A549 (cell line): ENCODE measurements around the gene TNFAIP2. TPM values are rescaled to one million over a fixed set of nuclear protein-coding genes. Genes with fewer than 3 reads are reported as not detected.

Experiments
- ATAC-seq, 2 experiments: fragments of 200-7000 bp in 1 of 2; fragments of >200 bp in 1 of 2; cut with Nextera tagmentation in 1 of 2; cut with Tn5 transposase in 1 of 2; 3 replicates each; pipeline versions ENCODE4 v1.8.0 to v1.9.1; 2018 to 2020; ENCODE audit warnings: mild to moderate bottlenecking in 1 of 2, moderate library complexity in 1 of 2
- CTCF ChIA-PET: fragments of 300-600 bp; sonication (Branson Sonifier 250); formaldehyde crosslinking; extraction: SDS; loops from one replicate; lab custom pipeline; 2021; ENCODE audit warnings: antibody characterized with exemption, inconsistent platforms; lab: Yijun Ruan, JAX
- POLR2A ChIA-PET: fragments of 350-600 bp; formaldehyde crosslinking; extraction: SDS; loops from one replicate; lab custom pipeline; 2021; ENCODE audit warnings: antibody characterized with exemption, inconsistent platforms; lab: Yijun Ruan, JAX
- DNase-seq, 2 experiments: peaks; one replicate each; pipeline versions ENCODE4 v3.0.0 to v3.0.0-alpha.2; 2011 to 2016; ENCODE audit warnings: low read depth in 1 of 2, low spot score in 1 of 2
- FAIRE-seq: peaks from 2 replicates; lab custom pipeline; 2011; peaks lifted over from hg19 to GRCh38; lab: Jason Lieb, UNC
- H3K27ac ChIP-seq, 2 experiments: fragments of >200 bp; sonication (Bioruptor Twin); formaldehyde crosslinking; 3 replicates each; pipeline ENCODE4 v1.5.1; 2016 to 2017
- H3K4me1 ChIP-seq: fragments of >200 bp; sonication (Bioruptor Twin); formaldehyde crosslinking; 3 replicates; pipeline ENCODE4 v1.6.1; 2016
- H3K4me2 ChIP-seq: fragments of >200 bp; sonication (Bioruptor Twin); formaldehyde crosslinking; 3 replicates; pipeline ENCODE4 v1.6.1; 2016
- H3K4me3 ChIP-seq: fragments of >200 bp; sonication (Bioruptor Twin); formaldehyde crosslinking; 3 replicates; pipeline ENCODE4 v1.5.1; 2016
- H3K9me3 ChIP-seq: fragments of >200 bp; sonication (Bioruptor Twin); formaldehyde crosslinking; 3 replicates; pipeline ENCODE4 v1.6.1; 2016
- CBX8 ChIP-seq: fragments of 200-600 bp; sonication (generic); IDR thresholded peaks from 2 replicates; pipeline ENCODE4 v1.6.1; 2016
- CEBPB ChIP-seq, 2 experiments: fragments of >200 bp in 1 of 2; sonication (Bioruptor Twin) in 1 of 2; formaldehyde crosslinking in 1 of 2; IDR thresholded peaks; 2 replicates each; pipeline ENCODE4 v1.6.1; 2012 to 2016
- FOSL2 ChIP-seq, 2 experiments: fragments of 450-650 bp in 1 of 2; fragments of >200 bp in 1 of 2; sonication (Bioruptor Twin) in 1 of 2; formaldehyde crosslinking; IDR thresholded peaks; 2 replicates each; pipeline versions ENCODE4 v1.5.0 to v1.6.1; 2016 to 2020; ENCODE audit warnings: mild to moderate bottlenecking in 1 of 2, moderate library complexity in 1 of 2
- FOXS1 ChIP-seq: fragments of 250-450 bp; sonication (Bioruptor Pico); IDR thresholded peaks from 2 replicates; pipeline ENCODE4 v1.5.0; 2020; ENCODE audit warnings: mild to moderate bottlenecking, moderate library complexity
- GATA3 ChIP-seq: IDR thresholded peaks from 2 replicates; pipeline ENCODE4 v1.6.1; 2012; ENCODE audit warnings: borderline replicate concordance
- HEYL ChIP-seq: fragments of 250-450 bp; sonication (Bioruptor Pico); IDR thresholded peaks from 2 replicates; pipeline ENCODE4 v1.8.0; 2021; ENCODE audit warnings: mild to moderate bottlenecking, moderate library complexity
- JUNB ChIP-seq: fragments of >200 bp; sonication (Bioruptor Twin); formaldehyde crosslinking; IDR thresholded peaks from 2 replicates; pipeline ENCODE4 v1.6.1; 2016
- KDM1A ChIP-seq: fragments of 200-600 bp; sonication (generic); IDR thresholded peaks from 2 replicates; pipeline ENCODE4 v1.6.1; 2016; ENCODE audit warnings: low read depth, mild to moderate bottlenecking
- MAFK ChIP-seq: fragments of 450-650 bp; IDR thresholded peaks from 2 replicates; pipeline ENCODE4 v1.6.1; 2014; ENCODE audit not compliant: partially characterized antibody
- MAZ ChIP-seq: fragments of 150-350 bp; IDR thresholded peaks from 2 replicates; pipeline ENCODE4 v1.6.1; 2014; ENCODE audit warnings: antibody characterized with exemption, low read depth, low read length, borderline replicate concordance
- NFE2L2 ChIP-seq: fragments of 150-350 bp; conservative IDR thresholded peaks from 2 replicates; pipeline ENCODE4 v1.6.1; 2014; ENCODE audit warnings: low read length
- POLR2A ChIP-seq: IDR thresholded peaks from 2 replicates; pipeline ENCODE4 v1.6.1; 2012; ENCODE audit warnings: mild to moderate bottlenecking, low read length
- RFX5 ChIP-seq: fragments of 450-650 bp; IDR thresholded peaks from 2 replicates; pipeline ENCODE4 v1.7.1; 2014; ENCODE audit warnings: antibody characterized with exemption, mild to moderate bottlenecking, moderate library complexity
- SREBF2 ChIP-seq: fragments of 450-650 bp; IDR thresholded peaks from 2 replicates; pipeline ENCODE4 v1.6.1; 2014; ENCODE audit warnings: mild to moderate bottlenecking, moderate library complexity
- TP53 ChIP-seq: fragments of 250-450 bp; sonication (Bioruptor Pico); IDR thresholded peaks from 2 replicates; pipeline ENCODE4 v1.5.0; 2021; ENCODE audit warnings: mild to moderate bottlenecking, moderate library complexity
- ZFP36 ChIP-seq: fragments of 450-650 bp; IDR thresholded peaks from 2 replicates; pipeline ENCODE4 v1.6.1; 2014; ENCODE audit warnings: borderline replicate concordance; ENCODE audit not compliant: partially characterized antibody
- ZSCAN20 ChIP-seq: fragments of 250-450 bp; sonication (Bioruptor Pico); IDR thresholded peaks from 2 replicates; pipeline ENCODE4 v1.8.0; 2022; ENCODE audit warnings: mild to moderate bottlenecking, moderate library complexity
- WGBS: methylation state at CpG from one replicate; pipeline ENCODE4 v1.1.6; 2017; ENCODE audit errors: missing lambda C conversion rate; 5-methylcytosine and 5-hydroxymethylcytosine counted together
- polyA plus RNA-seq, 4 experiments: library from polyadenylated mRNA; depleted of rRNA in 3 of 4; stranded (reverse); fragments of >200 nt; fragmentation: RNase III in 1 of 4; extraction: RNeasy Plus Mini Kit Qiagen cat#74134 plus additional on column Dnase treatment in 1 of 4; gene quantifications; 2 replicates in 3 of 4; 3 replicates in 1 of 4; pipeline ENCODE4 v1.2.3, GENCODE V29; 2011 to 2017
- TF ChIP-seq, protein P1 (sequence below): fragments of >200 bp; sonication (Bioruptor Twin); formaldehyde crosslinking; IDR thresholded peaks from 3 replicates; pipeline ENCODE4 v1.5.1; 2016
- TF ChIP-seq, protein P2 (sequence below): fragments of 250-450 bp; sonication (Bioruptor Pico); IDR thresholded peaks from 2 replicates; pipeline ENCODE4 v1.5.0; 2020; ENCODE audit warnings: low read depth, mild to moderate bottlenecking, moderate library complexity
- TF ChIP-seq, protein P3 (sequence below): IDR thresholded peaks from 2 replicates; pipeline ENCODE4 v1.6.1; 2012
- TF ChIP-seq, protein P4 (sequence below): fragments of 250-450 bp; sonication (Bioruptor Pico); IDR thresholded peaks from 2 replicates; pipeline ENCODE4 v1.5.0; 2021; ENCODE audit warnings: mild to moderate bottlenecking, moderate library complexity, borderline replicate concordance

Gene TNFAIP2
- polyA plus RNA-seq, 2 of the 4 experiments (the other 2 are of a cell fraction), result 222 to 254 TPM

DNA sequence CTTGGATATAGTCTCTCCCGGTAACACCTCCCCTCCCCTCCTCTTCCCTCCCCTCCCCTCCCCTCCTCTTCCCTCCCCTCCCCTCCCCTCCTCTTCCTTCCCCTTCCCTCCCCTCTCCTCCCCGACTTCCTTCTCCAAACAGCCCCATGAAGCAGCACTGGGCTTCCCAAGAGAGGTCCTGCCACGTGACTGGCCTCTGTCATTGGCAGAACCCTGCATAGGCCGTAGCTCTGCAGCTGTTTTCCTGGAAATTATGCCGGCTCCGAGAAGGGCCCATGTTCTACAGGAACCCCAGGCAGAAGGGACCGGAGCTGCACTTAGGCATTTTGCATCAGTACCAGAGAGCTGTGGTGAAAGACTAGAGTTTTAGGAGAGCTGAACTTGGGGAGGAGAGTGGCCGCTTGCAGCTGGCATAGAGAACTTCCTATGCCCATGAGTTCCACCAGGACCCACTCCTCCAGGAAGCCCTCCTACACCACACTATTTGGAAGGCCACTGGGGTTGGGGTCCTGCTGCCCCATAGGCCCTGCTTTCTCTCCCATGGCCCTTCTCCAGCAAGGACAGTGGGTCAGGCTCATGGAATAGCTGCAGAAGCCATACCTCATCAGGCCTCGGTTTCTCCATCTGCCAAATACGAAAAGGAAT is 5.1 kb upstream of the TNFAIP2 start:
- no peaks in the 10 kb centered on the region for H3K9me3 ChIP-seq
- H3K27ac ChIP-seq, result peak overlapping the region; percentile 69 to 98; a peak in 5 of 6 replicates
- DNase-seq (no peak), ATAC-seq (no peak), FAIRE-seq (no peak)
- H3K4me2 ChIP-seq, result peak overlapping the region; percentile 22; the same call in 2 of the 3 replicates
- ChIA-PET POLR2A (interaction anchor here (0.6 to 1.4 kb wide), 2 partner anchors 8 to 21 kb away, joined by 3 read pairs; no protein-coding TSS in a partner anchor), CTCF (interaction anchor here (0.9 to 7.8 kb wide), 6 partner anchors 8 to 174 kb away, joined by 3 to 120 read pairs (median 5); no protein-coding TSS in a partner anchor)
- H3K4me1 ChIP-seq, result peaks cover 84% of the 10 kb centered on the region
- no peak overlapping the region for H3K4me3 ChIP-seq
- 50% methylated on average over 9 of the region's 10 CpGs for WGBS
- no peak for TF ChIP-seq CEBPB (IDR thresholded peaks at IDR 0.05)
- no peak for TF ChIP-seq FOXS1 (CRISPR knock-in tag)
- TF ChIP-seq, protein P1, sequence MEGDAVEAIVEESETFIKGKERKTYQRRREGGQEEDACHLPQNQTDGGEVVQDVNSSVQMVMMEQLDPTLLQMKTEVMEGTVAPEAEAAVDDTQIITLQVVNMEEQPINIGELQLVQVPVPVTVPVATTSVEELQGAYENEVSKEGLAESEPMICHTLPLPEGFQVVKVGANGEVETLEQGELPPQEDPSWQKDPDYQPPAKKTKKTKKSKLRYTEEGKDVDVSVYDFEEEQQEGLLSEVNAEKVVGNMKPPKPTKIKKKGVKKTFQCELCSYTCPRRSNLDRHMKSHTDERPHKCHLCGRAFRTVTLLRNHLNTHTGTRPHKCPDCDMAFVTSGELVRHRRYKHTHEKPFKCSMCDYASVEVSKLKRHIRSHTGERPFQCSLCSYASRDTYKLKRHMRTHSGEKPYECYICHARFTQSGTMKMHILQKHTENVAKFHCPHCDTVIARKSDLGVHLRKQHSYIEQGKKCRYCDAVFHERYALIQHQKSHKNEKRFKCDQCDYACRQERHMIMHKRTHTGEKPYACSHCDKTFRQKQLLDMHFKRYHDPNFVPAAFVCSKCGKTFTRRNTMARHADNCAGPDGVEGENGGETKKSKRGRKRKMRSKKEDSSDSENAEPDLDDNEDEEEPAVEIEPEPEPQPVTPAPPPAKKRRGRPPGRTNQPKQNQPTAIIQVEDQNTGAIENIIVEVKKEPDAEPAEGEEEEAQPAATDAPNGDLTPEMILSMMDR, result no peak
- TF ChIP-seq MAZ, result no peak
- TF ChIP-seq, protein P2, sequence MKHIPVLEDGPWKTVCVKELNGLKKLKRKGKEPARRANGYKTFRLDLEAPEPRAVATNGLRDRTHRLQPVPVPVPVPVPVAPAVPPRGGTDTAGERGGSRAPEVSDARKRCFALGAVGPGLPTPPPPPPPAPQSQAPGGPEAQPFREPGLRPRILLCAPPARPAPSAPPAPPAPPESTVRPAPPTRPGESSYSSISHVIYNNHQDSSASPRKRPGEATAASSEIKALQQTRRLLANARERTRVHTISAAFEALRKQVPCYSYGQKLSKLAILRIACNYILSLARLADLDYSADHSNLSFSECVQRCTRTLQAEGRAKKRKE (CRISPR knock-in tag), result no peak
- TF ChIP-seq, protein P3, sequence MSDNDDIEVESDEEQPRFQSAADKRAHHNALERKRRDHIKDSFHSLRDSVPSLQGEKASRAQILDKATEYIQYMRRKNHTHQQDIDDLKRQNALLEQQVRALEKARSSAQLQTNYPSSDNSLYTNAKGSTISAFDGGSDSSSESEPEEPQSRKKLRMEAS, result peak; percentile 35; the same call in 1 of the 2 replicates
- TF ChIP-seq GATA3, result no peak
- no peak for TF ChIP-seq HEYL (CRISPR knock-in tag)
- TF ChIP-seq, protein P4, sequence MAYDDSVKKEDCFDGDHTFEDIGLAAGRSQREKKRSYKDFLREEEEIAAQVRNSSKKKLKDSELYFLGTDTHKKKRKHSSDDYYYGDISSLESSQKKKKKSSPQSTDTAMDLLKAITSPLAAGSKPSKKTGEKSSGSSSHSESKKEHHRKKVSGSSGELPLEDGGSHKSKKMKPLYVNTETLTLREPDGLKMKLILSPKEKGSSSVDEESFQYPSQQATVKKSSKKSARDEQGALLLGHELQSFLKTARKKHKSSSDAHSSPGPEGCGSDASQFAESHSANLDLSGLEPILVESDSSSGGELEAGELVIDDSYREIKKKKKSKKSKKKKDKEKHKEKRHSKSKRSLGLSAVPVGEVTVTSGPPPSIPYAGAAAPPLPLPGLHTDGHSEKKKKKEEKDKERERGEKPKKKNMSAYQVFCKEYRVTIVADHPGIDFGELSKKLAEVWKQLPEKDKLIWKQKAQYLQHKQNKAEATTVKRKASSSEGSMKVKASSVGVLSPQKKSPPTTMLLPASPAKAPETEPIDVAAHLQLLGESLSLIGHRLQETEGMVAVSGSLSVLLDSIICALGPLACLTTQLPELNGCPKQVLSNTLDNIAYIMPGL (CRISPR knock-in tag), result no peak
- 0 out of 2 replicates have a peak, but pooled peaks have one; percentile 16 for TF ChIP-seq KDM1A
- no peak for TF ChIP-seq FOSL2 (IDR thresholded peaks at IDR 0.05)
- TF ChIP-seq FOSL2 (CRISPR knock-in tag; IDR thresholded peaks at IDR 0.05), result no peak
- no peak for TF ChIP-seq NFE2L2
- TF ChIP-seq SREBF2, result no peak
- no peak for TF ChIP-seq TP53 (CRISPR knock-in tag)
- no peak for TF ChIP-seq RFX5
- no peak for TF ChIP-seq CBX8
- peak; percentile 64 for TF ChIP-seq ZFP36

DNA sequence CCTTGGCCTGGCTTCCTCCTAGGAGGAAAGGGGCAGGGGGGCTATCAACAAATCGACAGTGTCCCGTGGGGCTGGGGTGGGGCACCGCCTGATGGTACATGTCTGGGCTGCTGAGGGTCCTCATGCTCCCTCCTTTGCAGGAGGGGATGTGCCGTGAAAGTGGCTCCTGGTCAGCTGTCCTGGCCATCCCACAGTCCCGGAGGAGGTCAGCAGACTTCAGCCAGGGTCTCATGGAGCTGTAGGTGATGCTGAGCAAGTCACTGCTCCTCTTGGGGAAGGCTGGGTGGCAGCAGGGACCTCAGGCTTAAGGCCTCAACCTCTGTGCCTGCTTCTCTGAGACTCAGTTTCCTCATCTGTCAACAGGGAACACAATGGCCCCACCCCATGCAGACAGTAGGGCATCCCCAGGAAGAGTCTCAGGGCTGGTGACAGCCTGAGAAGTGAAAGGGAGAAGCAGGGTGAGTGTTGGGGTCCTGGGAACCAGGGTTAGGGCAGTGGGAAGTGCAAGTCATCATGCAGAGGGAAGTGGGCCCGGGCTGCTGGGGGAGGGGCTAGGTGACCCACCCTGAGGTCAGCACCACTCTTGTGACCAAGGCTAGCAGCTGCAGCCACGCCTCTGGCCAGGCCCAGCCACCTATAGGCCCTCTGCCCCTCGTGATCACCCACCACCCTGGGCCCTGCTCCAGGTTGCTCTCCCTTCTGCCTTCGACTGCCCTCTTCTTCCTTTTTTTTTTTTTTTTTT is 4.4 kb upstream of the TNFAIP2 start:
- WGBS, result 79% methylated on average over 7 of the region's 9 CpGs
- TF ChIP-seq NFE2L2 (0 out of 2 replicates have a peak, but pooled peaks have one; percentile 14), JUNB (no peak), POLR2A (no peak), GATA3 (no peak), MAFK (peak; percentile 10), ZSCAN20 (CRISPR knock-in tag) (no peak), KDM1A (0 out of 2 replicates have a peak, but pooled peaks have one; percentile 2)
- DNase-seq (no peak), FAIRE-seq (no peak), ATAC-seq (no peak)
- no peak overlapping the region for H3K4me3 ChIP-seq
- CTCF ChIA-PET, result interaction anchor here (0.9 to 7.8 kb wide), 7 partner anchors 9 to 174 kb away, joined by 3 to 120 read pairs (median 5); no protein-coding TSS in a partner anchor
- POLR2A ChIA-PET, result interaction anchor here (1.4 kb wide), 1 partner anchor 9 kb away, joined by 3 read pairs; no protein-coding TSS in a partner anchor
- H3K27ac ChIP-seq, result peak overlapping the region; percentile 69 to 98
- no peaks in the 10 kb centered on the region for H3K9me3 ChIP-seq
- no peak overlapping the region; the same call in 2 of the 3 replicates for H3K4me2 ChIP-seq
- H3K4me1 ChIP-seq, result peaks cover 77% of the 10 kb centered on the region
